ENCODE data around the gene RYR1.
"Not testable (repeated sequence)": the region's sequence is repeated elsewhere in the genome, so short reads cannot be mapped to it uniquely, and the experiment has no call there.

Gene RYR1

GRCh38 chr19:38544569-38545315, 111.3 kb downstream of the RYR1 start:
- no peak for DNase-seq

- DNase-seq: no peak
Measured at GRCh38 chr19:38545596-38545995, 112.1 kb downstream of the RYR1 start.

- DNase-seq: no peak
Measured at GRCh38 chr19:38547421-38547820, 113.9 kb downstream of the RYR1 start.

GRCh38 chr19:38549061-38549460, 115.6 kb downstream of the RYR1 start:
- DNase-seq: no peak

GRCh38 chr19:38549942-38550341, 116.5 kb downstream of the RYR1 start:
- no peak for DNase-seq

GRCh38 chr19:38550376-38550775, 116.9 kb downstream of the RYR1 start:
- DNase-seq: no peak

- peak; percentile 76 to 80 for DNase-seq
Measured at GRCh38 chr19:38551450-38551813, 117.9 kb downstream of the RYR1 start.

- not testable (repeated sequence) for DNase-seq
Measured at GRCh38 chr19:38553239-38553638, 119.7 kb downstream of the RYR1 start.

- DNase-seq: no peak
Measured at GRCh38 chr19:38554676-38555141, 121.2 kb downstream of the RYR1 start.

- DNase-seq: no peak
Measured at GRCh38 chr19:38555200-38555599, 121.7 kb downstream of the RYR1 start.

- no peak for DNase-seq
Measured at GRCh38 chr19:38556521-38557174, 123.2 kb downstream of the RYR1 start.

GRCh38 chr19:38557205-38557799, 123.8 kb downstream of the RYR1 start:
- peak; percentile 41 to 50 for DNase-seq

GRCh38 chr19:38558933-38559332, 125.4 kb downstream of the RYR1 start:
- DNase-seq: not testable (repeated sequence)

- peak; percentile 56 to 59 for DNase-seq
Measured at GRCh38 chr19:38559428-38560401, 126.2 kb downstream of the RYR1 start.

GRCh38 chr19:38561053-38561606, 127.6 kb downstream of the RYR1 start:
- no peak for DNase-seq

GRCh38 chr19:38561658-38562057, 128.2 kb downstream of the RYR1 start:
- no peak for DNase-seq

- no peak for DNase-seq
Measured at GRCh38 chr19:38562096-38562495, 128.6 kb downstream of the RYR1 start.

GRCh38 chr19:38563475-38563874, 130.0 kb downstream of the RYR1 start:
- no peak for DNase-seq

- DNase-seq: peak; percentile 43 to 50
Measured at GRCh38 chr19:38564981-38565690, 131.6 kb downstream of the RYR1 start.

- no peak for DNase-seq
Measured at GRCh38 chr19:38565691-38566105, 132.2 kb downstream of the RYR1 start.

- DNase-seq: no peak
Measured at GRCh38 chr19:38569368-38569983, 136.0 kb downstream of the RYR1 start.

All from activated T-cell treated with anti-CD3 and anti-CD28 coated beads, Interleukin-2, amount 50 U/mL, for 48 hours (primary cell).